Right lobe of liver (tissue), 4 donors: ENCODE data around the gene ACVR1.

Experiments used
- POLR2A ChIP-seq: fragments of 450-650 bp; IDR thresholded peaks from one replicate; pipeline ENCODE4 v1.6.1; 2017; ENCODE audit warnings: antibody characterized with exemption, mild to moderate bottlenecking
- TF ChIP-seq, protein P1 (sequence below), 4 donors: fragments of 200-600 bp in 3 of 4; fragments of 450-650 bp in 1 of 4; IDR thresholded peaks; one replicate each; pipeline versions ENCODE4 v1.5.1 to v1.8.0; 2016 to 2022; ENCODE audit warnings: antibody characterized with exemption in 4 of 4, mild to moderate bottlenecking in 2 of 4
- donor health status: DM: no; HTN: no; CAD: no.
- donor health status: DM: no; HTN: no; CAD: no.
- donor health status: DM: no; HTN: yes; CAD: no.

DNA sequence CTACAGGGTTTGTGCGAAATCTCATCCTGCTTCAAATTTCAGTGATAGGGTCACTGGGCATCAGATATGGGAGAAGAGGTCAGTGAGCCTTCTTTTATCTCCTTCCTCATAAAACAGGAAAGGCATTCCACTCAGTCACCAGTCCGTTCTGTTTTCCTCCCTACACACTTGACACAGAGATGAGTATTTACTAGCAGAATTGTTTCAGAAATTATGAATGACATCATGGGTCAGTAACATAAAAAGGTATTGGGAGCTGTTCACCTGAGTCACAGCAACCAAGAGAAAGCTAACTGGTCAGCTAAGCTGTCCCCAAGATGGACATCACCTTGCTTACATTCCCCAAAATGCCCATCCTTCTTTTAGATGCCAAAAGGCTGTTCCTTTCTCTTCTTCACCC, 96.3 kb downstream of the ACVR1 start:
- TF ChIP-seq POLR2A = no peak
- TF ChIP-seq, protein P1, sequence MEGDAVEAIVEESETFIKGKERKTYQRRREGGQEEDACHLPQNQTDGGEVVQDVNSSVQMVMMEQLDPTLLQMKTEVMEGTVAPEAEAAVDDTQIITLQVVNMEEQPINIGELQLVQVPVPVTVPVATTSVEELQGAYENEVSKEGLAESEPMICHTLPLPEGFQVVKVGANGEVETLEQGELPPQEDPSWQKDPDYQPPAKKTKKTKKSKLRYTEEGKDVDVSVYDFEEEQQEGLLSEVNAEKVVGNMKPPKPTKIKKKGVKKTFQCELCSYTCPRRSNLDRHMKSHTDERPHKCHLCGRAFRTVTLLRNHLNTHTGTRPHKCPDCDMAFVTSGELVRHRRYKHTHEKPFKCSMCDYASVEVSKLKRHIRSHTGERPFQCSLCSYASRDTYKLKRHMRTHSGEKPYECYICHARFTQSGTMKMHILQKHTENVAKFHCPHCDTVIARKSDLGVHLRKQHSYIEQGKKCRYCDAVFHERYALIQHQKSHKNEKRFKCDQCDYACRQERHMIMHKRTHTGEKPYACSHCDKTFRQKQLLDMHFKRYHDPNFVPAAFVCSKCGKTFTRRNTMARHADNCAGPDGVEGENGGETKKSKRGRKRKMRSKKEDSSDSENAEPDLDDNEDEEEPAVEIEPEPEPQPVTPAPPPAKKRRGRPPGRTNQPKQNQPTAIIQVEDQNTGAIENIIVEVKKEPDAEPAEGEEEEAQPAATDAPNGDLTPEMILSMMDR (IDR thresholded peaks at IDR 0.05) = no peak
